Fibroblast of villous mesenchyme (primary cell): ENCODE results near the gene MPPED1. TPM values are rescaled to one million over a fixed set of nuclear protein-coding genes. Genes with fewer than 3 reads are reported as not detected.

Experiments
- DNase-seq: peaks from one replicate; pipeline ENCODE4 v3.0.0-alpha.2; 2010; ENCODE audit warnings: low read depth
- H3K4me3 ChIP-seq: 2 replicates; pipeline ENCODE4 v1.5.1; 2011; ENCODE audit warnings: low read depth, mild to moderate bottlenecking, low read length
- total RNA-seq: library from RNA; depleted of rRNA; stranded (reverse); fragments of >200 nt; gene quantifications from 2 replicates; pipeline ENCODE4 v1.2.3, GENCODE V29; 2012
- TF ChIP-seq, protein P1 (sequence below): IDR thresholded peaks from 2 replicates; pipeline ENCODE4 v1.5.1; 2012; ENCODE audit warnings: low read depth, mild to moderate bottlenecking, low read length; ENCODE audit not compliant: insufficient read depth

The MPPED1 gene
- total RNA-seq, 1 donor: not detected

DNA sequence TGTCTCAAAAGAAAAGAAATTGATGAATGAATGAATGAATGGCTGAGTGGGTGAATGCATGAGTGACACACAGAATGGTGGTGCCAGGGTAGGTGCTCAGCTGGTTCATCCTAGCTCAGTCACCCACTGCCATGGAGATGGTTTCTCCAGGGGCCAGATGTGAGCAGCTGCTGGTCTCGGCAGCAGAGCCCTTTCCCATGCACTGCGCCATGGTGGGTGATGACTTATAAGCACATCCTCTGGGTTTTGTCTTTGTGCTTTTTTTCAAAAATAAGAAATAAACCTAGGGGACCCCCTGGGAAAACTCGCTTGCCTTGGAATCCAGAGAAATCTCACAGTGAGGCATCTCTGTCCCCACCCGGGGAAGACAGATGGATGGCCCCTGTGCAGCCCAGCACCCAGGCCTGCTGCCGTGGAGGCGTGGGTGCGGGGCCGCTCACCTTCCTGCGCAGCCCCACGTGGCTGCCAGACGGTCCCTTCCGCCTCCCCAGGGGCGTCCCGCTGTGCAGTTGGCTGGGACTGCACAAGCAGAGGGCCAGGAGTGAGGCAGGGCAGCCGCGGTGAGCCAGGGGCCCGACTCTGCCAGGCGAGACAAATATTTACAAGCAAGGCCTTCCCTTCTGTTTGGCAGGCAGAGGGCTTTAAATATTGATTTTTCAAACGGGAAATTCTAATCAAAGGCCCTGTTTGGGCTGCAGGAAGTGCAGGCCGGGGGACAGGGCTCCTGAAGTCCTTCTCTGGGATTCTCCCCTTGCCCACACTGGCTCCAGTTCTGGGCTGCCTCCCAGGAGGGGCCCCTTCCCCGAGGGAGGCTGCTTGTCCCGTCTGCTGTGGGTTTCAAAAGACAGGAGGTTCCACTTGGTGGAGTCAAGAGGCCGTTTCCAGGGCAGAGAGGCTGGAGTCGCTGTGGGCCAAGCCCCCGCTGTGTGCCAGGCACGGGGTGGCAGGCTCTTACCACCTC is 24.3 kb downstream of the MPPED1 start:
- no peak overlapping the region for H3K4me3 ChIP-seq
- no peak for DNase-seq
- TF ChIP-seq, protein P1, sequence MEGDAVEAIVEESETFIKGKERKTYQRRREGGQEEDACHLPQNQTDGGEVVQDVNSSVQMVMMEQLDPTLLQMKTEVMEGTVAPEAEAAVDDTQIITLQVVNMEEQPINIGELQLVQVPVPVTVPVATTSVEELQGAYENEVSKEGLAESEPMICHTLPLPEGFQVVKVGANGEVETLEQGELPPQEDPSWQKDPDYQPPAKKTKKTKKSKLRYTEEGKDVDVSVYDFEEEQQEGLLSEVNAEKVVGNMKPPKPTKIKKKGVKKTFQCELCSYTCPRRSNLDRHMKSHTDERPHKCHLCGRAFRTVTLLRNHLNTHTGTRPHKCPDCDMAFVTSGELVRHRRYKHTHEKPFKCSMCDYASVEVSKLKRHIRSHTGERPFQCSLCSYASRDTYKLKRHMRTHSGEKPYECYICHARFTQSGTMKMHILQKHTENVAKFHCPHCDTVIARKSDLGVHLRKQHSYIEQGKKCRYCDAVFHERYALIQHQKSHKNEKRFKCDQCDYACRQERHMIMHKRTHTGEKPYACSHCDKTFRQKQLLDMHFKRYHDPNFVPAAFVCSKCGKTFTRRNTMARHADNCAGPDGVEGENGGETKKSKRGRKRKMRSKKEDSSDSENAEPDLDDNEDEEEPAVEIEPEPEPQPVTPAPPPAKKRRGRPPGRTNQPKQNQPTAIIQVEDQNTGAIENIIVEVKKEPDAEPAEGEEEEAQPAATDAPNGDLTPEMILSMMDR: no peak

DNA sequence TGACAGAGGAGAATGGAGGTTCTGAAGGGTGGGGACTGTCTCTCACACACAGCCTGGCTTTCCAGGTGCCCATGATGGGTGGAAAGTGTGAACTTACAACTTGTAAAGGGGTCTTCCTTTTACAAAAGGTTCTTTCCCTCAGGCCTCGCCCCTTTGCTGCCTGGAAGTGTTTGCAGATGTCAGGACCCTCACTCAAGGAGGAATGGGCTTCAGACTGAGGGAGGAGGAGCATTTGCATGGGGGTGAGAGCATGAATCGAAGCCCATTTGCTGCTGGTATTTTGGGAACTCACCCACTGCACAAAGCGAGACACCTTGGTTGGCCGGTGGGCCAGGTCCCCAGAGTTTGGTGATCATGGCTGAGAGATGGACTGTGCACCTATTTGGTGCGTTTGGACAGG is 25.1 kb downstream of the MPPED1 start:
- no peak for DNase-seq
- TF ChIP-seq, protein P1: no peak
- H3K4me3 ChIP-seq: no peak overlapping the region

DNA sequence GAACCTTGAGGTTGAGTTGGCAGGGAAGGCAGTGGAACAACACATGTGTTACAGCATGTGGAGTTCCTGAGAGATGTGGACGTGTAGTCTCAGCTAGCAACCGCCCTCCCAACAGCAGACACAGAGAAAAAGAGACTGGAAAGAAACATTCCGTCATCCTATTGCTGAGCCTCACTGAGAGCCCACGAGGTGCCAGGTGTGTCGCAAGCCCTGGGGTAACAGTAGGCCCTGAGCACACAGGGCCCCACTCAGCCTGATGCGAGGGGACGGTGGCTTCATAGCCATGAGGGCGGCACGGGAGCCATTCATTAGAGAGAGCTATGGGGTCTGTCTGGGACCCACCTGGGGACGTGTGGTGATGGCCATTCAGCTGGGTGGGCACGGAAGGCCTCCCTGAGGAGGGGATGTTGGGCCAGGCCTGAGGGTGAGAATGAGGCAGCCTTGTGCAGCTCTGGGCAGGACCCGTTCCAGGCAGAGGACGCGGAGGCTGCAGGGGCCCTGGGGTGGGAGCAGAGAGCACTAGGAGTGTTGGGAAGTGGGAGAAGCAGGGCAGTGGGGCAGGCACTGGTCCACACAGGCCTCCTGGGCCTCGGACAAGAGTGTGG is 26.2 kb downstream of the MPPED1 start:
- TF ChIP-seq, protein P1: no peak
- H3K4me3 ChIP-seq: no peak overlapping the region
- no peak for DNase-seq

DNA sequence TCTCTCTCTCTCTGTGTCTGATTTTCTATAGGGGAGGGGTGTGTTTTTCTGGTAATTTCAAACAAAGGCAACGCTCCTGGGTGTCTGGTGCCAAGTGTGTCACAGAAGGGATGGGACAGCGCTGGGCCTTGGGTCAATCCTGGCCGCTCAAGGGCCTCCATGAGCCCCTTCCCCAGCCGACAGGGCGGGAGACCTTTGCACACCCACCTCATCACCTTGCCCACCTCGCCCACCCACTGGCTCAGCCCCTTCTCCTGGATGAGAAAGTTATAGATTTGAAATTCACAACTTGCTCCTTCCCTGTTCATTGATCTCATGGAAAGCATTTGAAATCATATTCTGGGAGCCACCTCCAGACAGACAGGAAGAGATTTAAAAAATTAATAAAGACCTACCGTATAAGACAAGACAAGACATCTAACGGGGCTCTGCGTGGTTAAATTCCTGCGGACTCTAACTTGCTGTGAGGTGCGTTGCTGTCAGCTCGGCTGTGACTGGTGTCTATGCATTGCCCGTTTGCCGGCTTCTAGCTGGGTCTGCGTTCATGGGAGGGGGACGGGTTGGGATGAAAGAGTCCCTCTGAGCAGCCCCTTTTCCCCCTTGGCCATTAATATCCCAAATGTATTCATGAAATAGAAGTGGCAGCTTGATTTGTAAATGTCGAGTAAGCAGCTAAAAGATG is 27.0 kb downstream of the MPPED1 start:
- DNase-seq: no peak
- TF ChIP-seq, protein P1: no peak
- no peak overlapping the region for H3K4me3 ChIP-seq

DNA sequence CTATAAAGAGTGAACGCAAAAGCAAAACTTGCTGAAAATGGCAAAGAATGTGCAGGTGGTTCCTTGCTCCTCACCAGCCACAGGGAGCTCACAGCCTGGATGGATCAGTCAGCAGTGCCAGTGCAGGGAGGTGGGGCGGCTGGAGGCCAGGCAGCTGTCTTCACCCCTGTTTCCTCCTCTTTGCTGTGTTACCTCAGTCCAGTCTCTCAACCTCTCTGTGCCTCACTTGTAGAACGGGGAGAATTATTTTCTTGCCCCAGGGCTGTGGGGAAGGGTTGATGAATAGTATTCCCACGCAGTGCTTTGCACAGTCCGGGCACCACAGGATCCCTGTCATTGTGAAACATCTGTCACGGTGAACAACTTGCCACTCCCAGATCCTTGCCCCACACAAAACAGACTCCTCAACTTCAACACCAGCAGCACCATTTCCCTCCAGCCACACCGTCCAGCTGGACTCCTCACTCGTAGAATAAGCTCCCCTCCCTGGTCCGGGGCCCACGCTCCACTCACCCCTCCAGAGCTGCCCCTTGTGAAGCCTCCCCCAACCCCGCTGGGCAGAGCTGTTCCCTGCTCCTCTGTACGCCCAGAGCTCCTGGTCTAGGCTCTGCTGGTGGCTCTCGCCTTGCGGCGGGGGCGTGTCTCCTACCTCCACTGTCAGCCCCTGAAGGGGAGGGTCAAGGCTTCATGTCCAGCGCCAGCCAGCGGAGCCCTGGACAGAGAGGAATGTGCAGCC is 27.7 kb downstream of the MPPED1 start:
- TF ChIP-seq, protein P1: no peak
- H3K4me3 ChIP-seq: no peak overlapping the region
- no peak for DNase-seq

DNA sequence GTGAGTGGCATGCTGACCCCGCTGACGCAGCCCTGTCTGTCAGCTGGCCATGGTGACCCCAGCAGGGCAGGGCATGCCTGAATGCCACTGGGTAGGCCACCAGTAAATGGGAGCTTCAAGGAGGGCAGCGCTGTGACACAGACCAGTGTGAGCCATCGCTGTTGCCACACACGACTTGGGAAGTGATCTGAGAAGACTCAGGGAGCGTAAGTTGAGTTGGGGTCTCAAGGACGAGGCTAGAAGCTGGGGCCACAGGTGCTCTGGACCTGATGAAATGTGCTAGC is 28.2 kb downstream of the MPPED1 start:
- TF ChIP-seq, protein P1: no peak
- H3K4me3 ChIP-seq: no peak overlapping the region
- no peak for DNase-seq
